SK-N-MC (cell line): ENCODE measurements around the gene ATP5IF1.

Experiments used
- DNase-seq: peaks from one replicate; pipeline ENCODE4 v3.0.0-alpha.2; 2011; ENCODE audit warnings: low read depth, low spot score
- H3K27ac ChIP-seq: fragments of 200-600 bp; sonication (generic); 2 replicates; pipeline ENCODE4 v1.5.1; 2016; ENCODE audit warnings: mixed run types
- H3K36me3 ChIP-seq: fragments of 200-600 bp; sonication (generic); 2 replicates; pipeline ENCODE4 v1.6.1; 2017; ENCODE audit warnings: antibody characterized with exemption, low read length, mixed read lengths; ENCODE audit not compliant: insufficient read depth
- H3K4me3 ChIP-seq: fragments of 200-600 bp; sonication (generic); 2 replicates; pipeline ENCODE4 v1.5.1; 2016
- H3K9ac ChIP-seq: fragments of 200-600 bp; sonication (generic); 2 replicates; pipeline ENCODE4 v1.8.0; 2017; ENCODE audit warnings: mixed run types, mixed read lengths; ENCODE audit not compliant: insufficient read length
- H3K9me3 ChIP-seq: fragments of 200-600 bp; sonication (generic); 2 replicates; pipeline ENCODE4 v1.6.1; 2017; ENCODE audit warnings: low read depth, mild to moderate bottlenecking, antibody characterized with exemption, low read length, moderate library complexity, mixed read lengths
- EZH2 ChIP-seq: fragments of 200-600 bp; sonication (generic); IDR thresholded peaks from one replicate; pipeline ENCODE4 v1.6.1; 2017; ENCODE audit warnings: antibody characterized with exemption
- FOXP2 ChIP-seq: optimal IDR thresholded peaks from 2 replicates; pipeline ENCODE3; 2011; ENCODE audit warnings: mild to moderate bottlenecking, moderate library complexity; ENCODE audit not compliant: insufficient read depth; ENCODE audit errors: extremely low read length, control extremely low read depth
- POLR2AphosphoS5 ChIP-seq: IDR thresholded peaks from 2 replicates; pipeline ENCODE4 v1.6.1; 2012; ENCODE audit warnings: mild to moderate bottlenecking, low read depth, low read length, borderline replicate concordance

The ATP5IF1 gene

DNA sequence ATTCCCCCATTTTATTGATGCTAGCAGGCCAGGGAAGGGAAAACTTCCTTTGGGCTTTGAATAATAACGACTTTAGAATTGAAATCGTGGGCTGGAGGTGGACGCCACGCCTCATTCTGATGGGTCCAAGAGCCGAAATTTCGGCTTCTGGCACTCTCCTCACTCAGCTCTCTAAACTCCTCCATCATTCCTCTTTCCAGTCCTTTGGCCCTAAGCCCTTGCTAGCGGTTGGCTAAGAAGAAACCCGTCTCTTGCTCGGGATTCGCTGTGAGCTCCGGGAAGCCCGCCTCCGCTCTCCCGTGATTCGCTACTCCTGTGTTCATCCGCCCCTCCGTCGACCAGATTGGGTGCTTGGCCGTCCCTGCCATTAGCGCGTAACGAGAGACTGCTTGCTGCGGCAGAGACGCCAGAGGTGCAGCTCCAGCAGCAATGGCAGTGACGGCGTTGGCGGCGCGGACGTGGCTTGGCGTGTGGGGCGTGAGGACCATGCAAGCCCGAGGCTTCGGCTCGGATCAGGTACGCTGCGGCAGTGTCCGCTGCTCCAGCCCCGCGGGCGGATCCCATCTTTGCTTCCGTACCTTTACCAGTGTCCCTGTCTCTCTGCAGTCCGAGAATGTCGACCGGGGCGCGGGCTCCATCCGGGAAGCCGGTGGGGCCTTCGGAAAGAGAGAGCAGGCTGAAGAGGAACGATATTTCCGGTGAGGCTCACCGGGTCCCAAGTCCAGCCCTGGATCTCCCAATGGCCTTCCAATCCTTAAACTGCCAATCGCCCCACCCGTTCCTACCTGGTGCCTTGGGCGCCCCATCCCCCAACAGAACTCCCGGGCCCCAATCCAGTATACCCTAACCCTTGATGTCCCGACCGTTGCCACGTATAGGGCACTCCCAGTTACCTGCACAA, at the start of gene ATP5IF1:
Gene ATP5IF1, plus strand, starts transcription at position 370 of the 901 bp plus-strand sequence. Its CDS starts 60 bp downstream, at position 430.
- Histone ChIP-seq H3K27ac (no peak within 1 kb of the TSS), H3K9me3 (no peaks in the 10 kb centered on the region), H3K9ac (peak within 1 kb of the TSS; percentile 86), H3K36me3 (peaks cover 15% of the 10 kb centered on the region), H3K4me3 (peak within 1 kb of the TSS; percentile 87)
- peak; percentile 87 for DNase-seq
- TF ChIP-seq EZH2 (no peak), FOXP2 (peak; percentile 6), POLR2AphosphoS5 (peak; percentile 99)

DNA sequence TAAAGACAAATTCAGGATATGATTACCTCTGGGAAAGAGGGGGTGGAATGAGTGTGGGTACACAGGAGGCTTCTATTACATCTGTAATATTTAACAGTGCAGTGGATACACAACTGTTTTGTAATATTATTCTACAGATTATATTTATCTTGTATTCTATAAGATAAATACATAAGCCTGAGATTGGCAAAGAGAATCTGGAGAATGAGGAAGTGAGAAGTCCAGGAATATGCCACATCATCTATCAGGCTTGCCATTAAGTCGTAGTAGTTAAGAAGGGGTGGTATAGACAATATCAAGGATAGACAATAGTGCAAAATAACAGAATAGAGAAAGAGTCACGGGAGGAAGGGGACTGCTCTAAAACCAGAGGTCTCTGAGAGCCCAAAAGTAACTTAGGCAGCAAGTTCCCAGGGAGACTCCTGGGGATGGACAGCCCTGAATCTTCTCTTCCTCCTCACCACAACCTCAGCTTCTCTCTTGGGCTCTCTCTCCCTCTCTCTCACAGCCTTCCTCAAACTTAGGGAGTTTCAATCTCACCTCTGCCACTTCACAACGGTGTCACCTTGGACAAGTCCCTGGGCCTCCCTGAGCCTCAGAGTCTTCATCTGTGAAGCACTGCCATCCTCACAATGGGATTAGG, 45.5 kb upstream of the ATP5IF1 start:
- H3K36me3 ChIP-seq, result no peaks in the 10 kb centered on the region
- no peak overlapping the region for H3K4me3 ChIP-seq
- no peaks in the 10 kb centered on the region for H3K9me3 ChIP-seq
- DNase-seq, result no peak
- H3K27ac ChIP-seq, result no peak overlapping the region
- no peak overlapping the region for H3K9ac ChIP-seq
- TF ChIP-seq FOXP2, result no peak
- no peak for TF ChIP-seq POLR2AphosphoS5
- no peak for TF ChIP-seq EZH2

DNA sequence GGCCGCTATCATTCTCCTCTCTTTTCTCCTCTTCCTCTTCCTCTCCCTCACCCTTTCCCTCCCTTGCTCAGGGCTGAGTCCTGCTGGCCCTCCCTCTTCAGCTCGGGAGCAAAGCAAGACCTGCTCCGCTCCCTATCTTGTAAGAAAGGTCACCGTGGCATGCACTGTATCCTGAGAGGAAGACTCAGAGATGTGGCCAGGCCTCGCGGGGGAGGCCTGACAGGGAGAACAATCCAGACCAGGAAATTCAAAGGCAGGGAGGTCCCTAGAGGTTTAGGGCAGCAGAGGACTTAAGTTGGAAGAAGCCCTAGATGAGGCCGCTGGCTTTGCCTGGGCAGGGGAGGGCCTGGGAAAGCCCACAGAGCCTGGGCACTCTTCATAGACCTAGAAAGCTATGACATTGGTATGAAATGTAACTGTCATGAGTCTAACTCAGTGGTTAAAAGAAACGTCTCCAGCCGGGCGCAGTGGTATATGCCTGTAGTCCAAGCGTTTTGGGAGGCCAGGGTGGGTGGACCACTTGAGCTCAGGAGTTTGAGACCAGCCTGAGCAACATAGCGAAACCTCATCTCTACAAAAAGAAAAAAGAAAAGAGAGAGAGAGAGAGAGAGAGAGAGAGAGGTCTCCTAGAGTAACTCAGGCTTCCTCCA, 44.8 kb upstream of the ATP5IF1 start:
- H3K4me3 ChIP-seq, result no peak overlapping the region
- no peaks in the 10 kb centered on the region for H3K36me3 ChIP-seq
- H3K9ac ChIP-seq, result no peak overlapping the region
- H3K27ac ChIP-seq, result no peak overlapping the region
- no peak for TF ChIP-seq POLR2AphosphoS5
- no peak for TF ChIP-seq EZH2
- no peak for DNase-seq
- H3K9me3 ChIP-seq, result no peaks in the 10 kb centered on the region

DNA sequence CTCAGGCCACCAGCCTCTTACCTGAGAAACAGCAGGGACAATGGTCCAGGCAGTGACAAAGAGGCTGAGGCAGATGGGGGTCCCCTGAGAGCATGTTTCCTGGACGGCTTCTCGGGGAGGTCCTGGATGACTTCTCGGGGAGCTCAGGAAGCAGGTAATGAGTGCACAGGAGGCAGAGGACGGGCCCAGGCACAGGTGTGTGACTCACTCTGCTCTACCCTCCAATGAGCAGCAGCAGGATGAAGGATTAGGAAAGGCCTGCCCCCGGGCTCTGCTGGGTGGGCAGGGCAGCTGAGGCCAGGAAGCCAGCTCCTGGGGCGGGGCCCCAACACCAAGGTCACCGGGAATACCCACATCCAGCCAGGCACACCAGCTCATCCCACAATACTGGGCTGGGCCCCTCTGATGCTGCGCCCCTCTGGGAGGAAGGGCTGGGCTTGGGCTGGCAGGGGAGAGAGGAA, 42.2 kb upstream of the ATP5IF1 start:
- Histone ChIP-seq H3K27ac (no peak overlapping the region), H3K9me3 (no peaks in the 10 kb centered on the region), H3K36me3 (peaks cover 2% of the 10 kb centered on the region; the same call in 1 of the 2 replicates), H3K4me3 (no peak overlapping the region), H3K9ac (no peak overlapping the region)
- no peak for TF ChIP-seq POLR2AphosphoS5
- no peak for TF ChIP-seq EZH2
- TF ChIP-seq FOXP2, result no peak
- DNase-seq, result no peak

DNA sequence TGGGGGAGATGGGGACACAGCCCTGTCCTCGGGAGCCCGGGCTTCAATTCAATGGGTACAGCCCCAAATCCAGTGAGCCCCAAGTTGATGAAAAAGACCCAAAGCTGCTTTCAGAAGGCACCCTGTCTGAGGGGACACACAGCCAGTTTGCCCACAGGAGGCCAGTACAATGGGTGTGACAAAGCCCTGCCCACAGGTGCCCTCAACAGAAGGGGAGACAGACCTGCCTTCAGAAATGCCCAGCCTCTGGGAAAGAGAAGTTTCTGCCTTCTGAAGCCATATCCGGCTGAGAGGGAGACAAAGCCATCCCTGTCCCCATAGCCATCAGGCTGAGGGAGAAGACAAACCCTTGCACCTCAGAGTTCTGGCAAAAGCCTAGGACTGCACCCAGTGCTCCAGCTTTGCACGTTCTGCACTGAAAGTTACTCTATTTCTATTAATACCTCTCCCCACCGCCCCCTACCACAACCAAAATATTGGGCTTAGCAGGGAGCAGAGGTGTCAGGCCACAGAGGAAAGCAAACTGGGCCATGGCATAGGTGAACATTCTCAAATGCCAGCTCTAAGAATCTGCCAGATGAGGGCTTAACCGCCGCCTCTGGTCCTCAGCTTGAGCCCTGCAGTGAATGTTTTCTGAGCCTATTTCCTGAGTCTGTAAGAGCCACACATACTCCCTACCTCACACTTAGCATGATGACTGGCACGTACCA, 41.4 kb upstream of the ATP5IF1 start:
- DNase-seq, result no peak
- Histone ChIP-seq H3K4me3 (no peak overlapping the region), H3K9ac (no peak overlapping the region), H3K27ac (no peak overlapping the region), H3K9me3 (no peaks in the 10 kb centered on the region), H3K36me3 (peaks cover 9% of the 10 kb centered on the region; the same call in 1 of the 2 replicates)
- no peak for TF ChIP-seq EZH2
- no peak for TF ChIP-seq POLR2AphosphoS5
- no peak for TF ChIP-seq FOXP2

DNA sequence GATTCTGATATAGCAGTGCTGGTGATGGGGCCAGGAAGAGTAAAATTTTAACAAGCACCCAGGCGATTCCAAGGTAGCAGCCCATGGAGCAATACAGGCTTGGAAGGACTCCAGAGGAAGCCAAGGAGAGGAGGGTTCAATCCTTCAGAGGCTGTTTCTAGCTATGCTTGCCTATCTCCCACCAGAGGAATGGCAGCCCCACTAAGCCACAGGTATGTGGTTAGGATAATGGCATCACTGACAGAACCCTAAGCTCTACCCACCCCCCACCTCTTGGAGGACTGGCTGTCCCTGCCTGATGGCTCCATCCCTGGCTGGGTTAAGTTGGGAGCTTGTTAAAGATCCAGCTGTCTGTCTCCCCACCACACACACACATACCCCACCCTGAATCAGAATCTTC, 40.1 kb upstream of the ATP5IF1 start:
- Histone ChIP-seq H3K36me3 (peaks cover 20% of the 10 kb centered on the region), H3K9me3 (no peaks in the 10 kb centered on the region), H3K9ac (no peak overlapping the region), H3K4me3 (no peak overlapping the region), H3K27ac (no peak overlapping the region)
- no peak for DNase-seq
- TF ChIP-seq POLR2AphosphoS5 (no peak), EZH2 (no peak), FOXP2 (no peak)

DNA sequence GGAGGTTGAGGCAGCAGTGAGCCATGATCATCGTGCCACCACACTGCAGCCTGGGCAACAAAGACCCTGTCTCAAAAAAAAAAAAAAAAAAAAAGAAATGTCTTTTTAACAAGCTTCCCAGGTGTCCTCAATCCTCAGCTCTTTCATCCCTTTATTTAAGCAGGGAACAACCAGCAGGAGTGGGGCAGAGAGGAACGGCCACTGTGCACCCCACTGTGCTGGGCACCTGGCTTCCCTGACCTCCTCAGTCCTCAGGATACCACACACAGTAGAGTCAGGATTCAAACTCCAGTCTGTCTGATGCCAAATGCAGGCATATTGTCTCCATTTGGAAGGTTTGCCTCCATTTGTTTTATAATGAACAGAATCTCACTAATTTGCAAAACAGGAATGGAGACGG, 39.6 kb upstream of the ATP5IF1 start:
- Histone ChIP-seq H3K27ac (peak overlapping the region; percentile 29; the same call in 1 of the 2 replicates), H3K9me3 (no peaks in the 10 kb centered on the region), H3K9ac (no peak overlapping the region), H3K36me3 (peaks cover 26% of the 10 kb centered on the region), H3K4me3 (no peak overlapping the region)
- no peak for TF ChIP-seq FOXP2
- TF ChIP-seq POLR2AphosphoS5, result no peak
- no peak for TF ChIP-seq EZH2
- DNase-seq, result no peak
